Mucosa of stomach (tissue), 1 donor: ENCODE measurements around the gene ANKRD63.

Experiments used
- H3K27me3 ChIP-seq: one replicate; pipeline ENCODE4 v1.7.0; 2013; ENCODE audit warnings: mild to moderate bottlenecking, low read length; ENCODE audit not compliant: control insufficient read depth, insufficient read depth
- H3K36me3 ChIP-seq: one replicate; pipeline ENCODE4 v1.7.0; 2013; ENCODE audit warnings: low read length; ENCODE audit not compliant: control insufficient read depth, insufficient read depth
- H3K4me1 ChIP-seq: one replicate; pipeline ENCODE4 v1.7.0; 2013; ENCODE audit warnings: mild to moderate bottlenecking, low read length; ENCODE audit not compliant: control insufficient read depth, insufficient read depth
- H3K4me3 ChIP-seq: one replicate; pipeline ENCODE4 v1.7.0; 2013; ENCODE audit warnings: low read length
- H3K9ac ChIP-seq: one replicate; pipeline ENCODE4 v1.7.0; 2013; ENCODE audit warnings: mild to moderate bottlenecking, low read length, moderate library complexity
- H3K9me3 ChIP-seq: one replicate; pipeline ENCODE4 v1.7.0; 2013; ENCODE audit warnings: mild to moderate bottlenecking, low read length, moderate library complexity; ENCODE audit not compliant: control insufficient read depth
- donor health status: Pancreatic carcinoma.

Gene ANKRD63

DNA sequence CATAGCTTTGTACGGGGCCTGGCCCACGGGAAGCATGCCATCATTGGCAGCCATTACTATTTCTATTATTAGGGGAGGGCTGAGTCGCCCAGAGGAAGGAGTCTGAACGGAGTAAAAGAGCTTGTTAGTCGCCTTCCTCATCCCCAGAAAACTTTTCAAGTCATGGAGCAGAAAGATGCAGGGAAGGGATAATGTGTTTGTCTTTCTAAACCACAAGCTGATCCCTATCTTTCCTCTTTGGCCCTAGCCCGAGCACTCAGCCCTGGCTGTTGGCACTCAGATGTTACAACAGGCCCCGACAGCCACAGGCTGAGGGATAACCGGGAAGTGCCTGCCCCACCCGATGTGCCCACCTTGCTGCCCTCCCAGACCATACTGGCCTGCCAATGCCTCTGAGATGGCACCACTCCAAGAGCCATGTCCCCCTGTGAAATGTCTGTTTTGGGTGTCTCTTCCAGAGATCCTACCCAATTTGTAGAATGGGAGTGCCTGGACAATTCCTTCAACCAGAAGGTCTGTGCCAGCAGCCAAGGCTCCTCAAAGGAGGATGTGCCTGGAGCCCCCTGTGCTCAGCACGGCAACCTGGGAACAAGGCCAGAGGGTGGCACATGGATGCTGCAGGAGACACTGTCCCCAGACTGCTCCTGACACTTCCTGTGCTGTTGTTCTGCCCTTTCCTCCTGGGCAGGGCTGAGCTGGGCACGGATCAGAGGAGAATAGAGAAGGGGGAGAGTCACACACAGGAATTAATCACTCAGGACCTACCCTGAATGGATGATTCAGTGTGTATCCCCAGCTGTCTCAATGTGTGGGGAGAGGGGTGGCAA, 33.2 kb downstream of the ANKRD63 start:
- Histone ChIP-seq H3K9ac (no peak overlapping the region), H3K27me3 (peaks cover 22% of the 10 kb centered on the region), H3K36me3 (no peaks in the 10 kb centered on the region), H3K9me3 (no peaks in the 10 kb centered on the region), H3K4me1 (peaks cover 24% of the 10 kb centered on the region), H3K4me3 (no peak overlapping the region)

DNA sequence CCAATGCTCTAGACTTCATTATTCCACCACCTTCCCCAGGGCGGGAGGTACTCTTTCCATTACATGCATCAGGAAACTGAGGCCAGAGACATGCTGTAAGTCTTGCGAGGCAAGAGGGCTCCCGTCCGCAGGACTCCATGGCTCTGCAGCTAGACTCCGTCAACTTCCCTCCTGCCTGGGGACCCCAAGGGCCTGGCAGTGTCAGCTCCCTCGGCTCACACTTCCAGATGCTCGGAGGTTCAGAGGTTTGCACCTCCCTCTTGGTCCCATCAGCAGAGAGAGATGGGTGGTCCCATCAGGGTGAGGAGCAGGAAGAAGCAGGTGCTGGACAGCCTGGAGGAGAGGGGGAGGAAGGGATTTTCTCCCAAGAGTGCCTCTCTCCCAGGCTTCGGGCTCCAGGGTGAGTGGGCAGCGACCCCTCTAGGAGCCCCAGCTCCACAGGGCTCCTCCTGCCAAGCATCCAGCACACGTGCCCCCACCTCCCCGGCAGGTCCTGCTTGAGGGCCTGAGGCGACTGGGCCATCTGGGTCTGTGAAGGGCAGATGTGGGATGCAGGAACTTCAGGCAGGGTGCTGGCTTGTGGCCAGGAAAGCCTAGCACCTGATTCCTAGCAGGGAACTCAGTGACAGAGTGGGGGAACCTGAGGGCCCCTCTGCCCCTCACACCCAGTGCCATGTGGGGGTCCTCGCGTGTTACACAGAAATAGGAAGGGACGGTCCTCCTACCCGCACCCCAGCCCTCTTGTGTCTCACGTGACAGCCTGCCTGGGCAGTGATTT, 34.7 kb downstream of the ANKRD63 start:
- H3K36me3 ChIP-seq = no peaks in the 10 kb centered on the region
- H3K27me3 ChIP-seq = peaks cover 14% of the 10 kb centered on the region
- peaks cover 17% of the 10 kb centered on the region for H3K4me1 ChIP-seq
- no peaks in the 10 kb centered on the region for H3K9me3 ChIP-seq
- no peak overlapping the region for H3K9ac ChIP-seq
- H3K4me3 ChIP-seq = no peak overlapping the region

DNA sequence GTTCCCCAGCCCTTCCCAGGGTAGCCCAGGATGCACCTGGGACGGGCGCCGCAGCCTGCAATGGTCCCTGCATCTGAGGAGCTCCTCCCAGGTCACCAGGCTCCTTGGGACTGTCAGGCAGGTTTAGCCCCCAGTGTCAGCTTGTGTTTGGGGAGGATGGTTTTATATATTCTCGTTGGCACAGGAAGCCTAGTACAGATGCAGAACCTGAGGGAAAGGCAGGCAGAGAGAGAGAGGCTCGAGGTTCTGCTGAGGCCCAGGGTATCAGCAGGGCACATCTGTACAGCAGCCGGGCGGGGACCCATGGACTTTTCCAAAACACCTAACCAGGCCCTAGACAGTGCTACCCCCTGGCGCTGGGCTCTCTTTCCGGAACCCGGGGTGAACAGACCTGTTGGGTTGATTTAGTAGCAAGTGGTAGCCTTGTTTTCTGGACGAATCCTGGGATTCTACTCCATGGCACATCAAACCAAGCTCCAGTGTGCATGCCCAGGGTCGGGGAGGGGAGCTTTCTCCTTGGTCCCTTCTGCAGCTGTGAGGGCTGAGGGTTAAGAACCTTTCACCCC, 35.4 kb downstream of the ANKRD63 start:
- Histone ChIP-seq H3K27me3 (peaks cover 8% of the 10 kb centered on the region), H3K9ac (no peak overlapping the region), H3K4me3 (no peak overlapping the region), H3K4me1 (peaks cover 15% of the 10 kb centered on the region), H3K36me3 (no peaks in the 10 kb centered on the region), H3K9me3 (no peaks in the 10 kb centered on the region)

GRCh38 chr15:40246496-40247280, 36.2 kb downstream of the ANKRD63 start:
- no peaks in the 10 kb centered on the region for H3K9me3 ChIP-seq
- H3K4me3 ChIP-seq = no peak overlapping the region

DNA sequence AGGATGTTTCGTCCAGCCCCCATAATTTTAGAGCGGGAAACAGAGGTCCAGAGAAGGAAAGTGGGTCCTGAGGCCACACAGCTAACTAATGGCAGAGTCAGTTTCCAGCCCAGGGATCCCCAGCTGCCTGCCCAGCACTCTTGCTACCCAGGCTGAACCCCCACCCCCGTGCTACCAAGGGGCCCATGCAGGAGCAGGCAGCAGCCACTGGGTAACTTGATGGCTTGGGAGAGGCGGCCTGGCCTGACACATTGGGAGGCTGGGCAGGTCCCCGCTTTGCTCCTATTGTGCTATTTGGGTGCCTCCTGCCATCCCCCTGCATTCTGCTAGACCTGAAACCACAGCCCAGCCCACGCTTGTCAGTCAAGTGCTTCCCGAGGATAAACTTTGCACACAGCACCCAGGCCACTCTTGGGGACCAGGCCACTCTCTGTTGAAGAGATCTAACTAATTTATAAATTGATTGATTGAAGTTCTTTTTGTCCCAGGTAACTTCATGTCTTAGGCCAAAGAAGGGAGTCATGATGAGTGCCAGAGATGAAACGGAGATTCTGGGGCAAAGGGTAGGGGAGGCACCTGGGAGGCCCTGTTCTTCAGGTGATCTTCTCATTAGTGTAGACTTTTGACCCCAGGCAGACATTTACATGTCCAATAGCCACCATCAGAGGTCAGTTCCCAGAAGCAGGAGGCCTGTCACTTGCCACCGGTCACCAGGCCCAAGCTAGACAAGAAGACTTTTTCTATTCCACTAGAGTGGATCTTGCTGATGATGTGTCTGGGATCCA, 37.0 kb downstream of the ANKRD63 start:
- Histone ChIP-seq H3K4me3 (no peak overlapping the region), H3K9ac (no peak overlapping the region), H3K36me3 (no peaks in the 10 kb centered on the region), H3K4me1 (peaks cover 11% of the 10 kb centered on the region), H3K9me3 (no peaks in the 10 kb centered on the region), H3K27me3 (no peaks in the 10 kb centered on the region)

More at GRCh38 chr15:40246496-40247280, 36.2 kb downstream of the ANKRD63 start:
- peaks cover 11% of the 10 kb centered on the region for H3K4me1 ChIP-seq
- H3K9ac ChIP-seq = no peak overlapping the region
- H3K27me3 ChIP-seq = peaks cover under 1% of the 10 kb centered on the region
- H3K36me3 ChIP-seq = no peaks in the 10 kb centered on the region

- H3K36me3 ChIP-seq = no peaks in the 10 kb centered on the region
- no peak overlapping the region for H3K4me3 ChIP-seq
- H3K9ac ChIP-seq = no peak overlapping the region
- peaks cover 3% of the 10 kb centered on the region for H3K27me3 ChIP-seq
- H3K4me1 ChIP-seq = peaks cover 11% of the 10 kb centered on the region
- no peaks in the 10 kb centered on the region for H3K9me3 ChIP-seq
These were observed 37.8 kb downstream of the ANKRD63 start for GRCh38 chr15:40244961-40245523.

DNA sequence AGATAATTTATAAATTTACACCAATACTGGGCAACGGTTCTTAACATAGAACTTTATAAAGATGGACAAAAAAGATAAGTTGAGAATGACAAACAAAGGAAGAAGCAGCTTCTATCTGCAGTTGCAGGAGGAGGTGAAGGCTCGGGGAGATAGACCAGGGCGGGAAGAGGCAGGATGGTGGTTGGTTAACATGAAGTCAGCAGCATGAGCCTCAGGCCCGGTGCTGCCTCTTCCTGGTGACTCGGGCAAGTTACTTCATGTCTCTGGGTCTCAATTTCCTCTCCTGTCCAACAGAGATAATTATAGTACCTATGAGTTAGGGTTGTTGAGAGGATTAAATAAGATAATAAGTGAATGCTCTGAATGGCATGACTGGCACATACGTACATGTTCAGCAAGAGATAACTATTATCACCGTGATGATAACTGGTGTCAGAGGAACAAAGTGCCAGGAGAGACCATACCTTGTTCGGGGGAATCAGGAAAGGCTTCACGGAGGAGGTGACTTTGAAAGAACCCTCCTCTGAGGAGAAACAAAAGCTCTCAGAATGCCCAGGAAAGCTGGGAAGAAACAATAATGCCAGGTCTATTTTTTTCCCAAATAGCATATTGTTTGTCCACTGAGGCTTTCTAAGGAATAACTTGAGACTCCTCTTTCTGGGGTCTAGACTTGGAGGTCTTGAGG, 39.6 kb downstream of the ANKRD63 start:
- H3K4me3 ChIP-seq = no peak overlapping the region
- H3K4me1 ChIP-seq = peaks cover 25% of the 10 kb centered on the region
- no peaks in the 10 kb centered on the region for H3K9me3 ChIP-seq
- H3K9ac ChIP-seq = no peak overlapping the region
- H3K36me3 ChIP-seq = no peaks in the 10 kb centered on the region
- peaks cover 21% of the 10 kb centered on the region for H3K27me3 ChIP-seq

DNA sequence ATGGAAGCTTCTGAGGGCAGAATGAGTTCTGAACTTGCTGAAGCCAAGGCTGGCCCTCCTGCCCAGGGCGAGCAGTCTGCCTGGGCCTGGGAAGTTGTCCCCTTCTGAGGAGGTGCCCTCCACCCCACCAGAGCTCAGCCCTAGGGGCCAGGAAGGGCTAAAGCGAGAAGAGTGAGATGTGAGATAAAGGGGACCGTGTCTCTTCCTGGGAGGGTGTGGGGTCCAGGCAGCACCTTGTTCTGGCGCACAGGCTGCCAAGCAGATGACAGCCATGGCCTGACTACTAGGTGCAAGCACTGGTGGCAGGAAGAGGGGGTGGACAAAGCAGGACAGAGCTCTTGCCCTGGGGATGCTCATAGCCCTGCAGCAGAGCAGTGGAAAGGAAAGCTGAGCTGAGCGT, 40.3 kb downstream of the ANKRD63 start:
- Histone ChIP-seq H3K36me3 (no peaks in the 10 kb centered on the region), H3K9me3 (no peaks in the 10 kb centered on the region), H3K4me1 (peaks cover 25% of the 10 kb centered on the region), H3K4me3 (no peak overlapping the region), H3K27me3 (peaks cover 24% of the 10 kb centered on the region), H3K9ac (no peak overlapping the region)

- H3K4me1 ChIP-seq = peaks cover 25% of the 10 kb centered on the region
- no peak overlapping the region for H3K9ac ChIP-seq
- H3K27me3 ChIP-seq = peaks cover 24% of the 10 kb centered on the region
- no peaks in the 10 kb centered on the region for H3K9me3 ChIP-seq
- no peak overlapping the region for H3K4me3 ChIP-seq
- H3K36me3 ChIP-seq = no peaks in the 10 kb centered on the region
These were observed 40.7 kb downstream of the ANKRD63 start for GRCh38 chr15:40242213-40242599.

- no peaks in the 10 kb centered on the region for H3K9me3 ChIP-seq
- peaks cover 24% of the 10 kb centered on the region for H3K27me3 ChIP-seq
- no peak overlapping the region for H3K4me3 ChIP-seq
- H3K36me3 ChIP-seq = no peaks in the 10 kb centered on the region
- H3K9ac ChIP-seq = no peak overlapping the region
- H3K4me1 ChIP-seq = peaks cover 25% of the 10 kb centered on the region
These were observed 41.3 kb downstream of the ANKRD63 start for GRCh38 chr15:40241269-40242212.
